NCI-H2227 (cell line): ENCODE data around the gene EXTL1.

Experiments
- DNase-seq: peaks from one replicate; lab custom pipeline; 2025; ENCODE audit not compliant: unreplicated experiment; lab: John Stamatoyannopoulos, UW

The EXTL1 gene

DNA sequence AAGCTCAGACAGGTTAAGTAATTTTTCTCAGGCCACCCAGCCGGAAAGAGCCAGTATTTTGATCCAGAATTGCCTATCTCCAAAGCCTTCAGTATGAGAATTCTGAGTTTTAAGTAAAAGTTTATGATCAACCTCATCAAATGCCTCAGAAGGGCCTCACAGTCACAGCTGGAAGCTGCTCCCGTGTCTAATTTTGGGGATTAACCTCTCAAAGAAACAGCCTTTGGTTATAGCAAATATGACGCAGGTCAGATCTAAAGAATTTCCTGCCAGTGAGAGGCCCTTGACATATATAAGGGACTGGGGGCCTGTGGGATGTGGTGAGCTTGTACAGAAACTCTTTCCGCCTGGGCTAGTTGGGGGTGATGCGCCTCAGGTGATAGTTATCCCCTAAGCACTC lies 2.3 kb downstream of the EXTL1 start:
- no peak for DNase-seq

DNA sequence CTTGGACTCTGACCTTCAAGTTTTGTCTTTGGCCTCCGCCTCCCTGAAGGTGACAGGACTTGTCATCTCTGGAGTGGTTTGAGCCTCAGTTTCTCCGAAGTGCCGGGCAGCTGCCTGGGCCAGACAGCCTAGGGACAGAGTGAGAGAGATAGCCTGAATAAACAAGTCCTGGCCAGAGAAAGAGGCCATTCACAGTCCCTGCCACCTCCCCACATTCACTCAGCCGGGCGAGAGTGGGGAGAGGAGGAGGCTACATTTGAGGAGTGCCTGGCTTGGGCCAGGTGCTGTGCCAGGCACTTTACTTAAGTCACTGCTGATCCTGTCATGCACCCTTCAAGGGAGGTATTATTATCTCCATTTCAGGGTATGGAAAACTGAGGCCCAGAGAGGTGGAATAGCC lies 3.5 kb downstream of the EXTL1 start:
- no peak for DNase-seq

DNA sequence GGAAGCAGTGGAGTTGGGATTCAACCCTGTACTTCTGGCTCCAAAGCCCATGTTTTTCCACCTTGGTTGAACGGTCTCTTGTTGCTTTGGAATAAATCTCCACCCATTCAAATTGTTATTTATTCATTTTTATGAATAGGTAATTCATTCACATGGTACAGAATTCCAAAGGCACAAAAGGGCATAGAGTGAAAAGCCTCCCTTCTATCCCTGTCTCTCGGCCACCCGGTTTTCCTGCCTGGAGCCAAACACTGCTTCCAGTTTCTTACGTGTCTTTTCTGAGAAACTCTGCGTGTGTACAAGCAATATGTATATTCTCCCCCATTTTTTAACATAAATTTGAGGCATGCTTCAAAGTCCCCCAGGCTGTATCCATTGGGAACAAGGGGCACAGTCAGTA lies 3.9 kb downstream of the EXTL1 start:
- DNase-seq = no peak

DNA sequence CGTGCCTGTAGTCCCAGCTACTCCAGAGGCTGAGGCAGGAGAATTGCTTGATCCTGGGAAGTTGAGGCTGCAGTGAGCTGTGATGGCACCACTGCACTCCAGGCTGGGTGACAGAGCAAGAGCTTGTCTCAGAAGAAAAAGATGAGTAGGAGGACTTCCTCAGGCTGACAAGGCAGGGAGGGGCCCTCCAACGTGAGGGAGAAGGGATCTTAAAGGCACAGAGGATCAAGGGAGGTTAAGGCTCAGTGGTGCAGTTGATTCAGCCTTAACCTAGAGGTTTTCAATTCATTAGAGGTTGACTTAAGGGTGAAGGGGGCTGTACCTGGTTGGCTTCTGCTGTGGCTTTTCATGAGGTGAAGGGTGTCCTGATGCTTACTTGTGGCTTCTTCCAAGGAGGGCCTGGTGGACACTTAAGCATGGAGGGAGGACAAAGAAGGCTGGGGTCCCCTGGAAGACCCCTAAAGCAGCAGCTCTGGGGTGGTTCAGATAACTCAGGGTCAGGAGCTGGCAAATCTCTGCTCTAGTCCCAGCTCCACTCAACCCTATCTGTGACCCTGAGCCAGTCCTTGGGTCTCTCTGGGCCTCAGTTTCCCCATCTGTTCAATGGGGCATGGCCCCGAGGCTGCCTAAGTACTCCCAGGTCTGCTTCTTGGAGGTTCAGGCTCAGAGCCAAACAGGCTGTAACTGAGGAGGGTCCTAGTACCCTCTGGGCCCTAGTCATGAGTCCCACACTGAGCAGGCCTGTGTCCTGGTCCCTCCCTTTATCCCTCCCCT lies 6.3 kb downstream of the EXTL1 start:
- no peak for DNase-seq

DNA sequence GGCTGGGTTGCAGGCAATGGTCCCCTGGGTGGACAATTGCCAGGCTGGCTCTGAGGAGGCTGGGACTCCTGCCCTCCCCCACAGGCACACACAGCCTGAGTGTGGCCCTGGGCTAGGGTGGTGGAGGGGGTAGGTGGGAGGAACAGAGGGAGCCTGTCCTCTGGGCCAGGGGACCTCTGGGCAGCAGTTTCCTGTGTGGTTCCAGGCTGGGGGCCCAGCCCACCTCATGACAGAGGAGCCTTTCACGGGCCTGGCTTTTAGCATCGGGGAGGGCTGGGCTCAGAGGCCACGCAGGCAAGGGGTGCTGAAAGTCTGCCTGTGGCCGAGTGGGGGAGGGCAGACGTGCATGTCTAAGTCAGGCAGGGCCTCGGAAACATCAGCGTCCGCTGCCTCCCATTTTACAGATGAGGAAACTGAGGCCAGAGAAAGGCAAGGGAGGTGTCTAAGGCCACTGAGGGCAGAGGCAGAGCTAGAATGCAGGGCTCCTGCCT lies 7.0 kb downstream of the EXTL1 start:
- DNase-seq = no peak

DNA sequence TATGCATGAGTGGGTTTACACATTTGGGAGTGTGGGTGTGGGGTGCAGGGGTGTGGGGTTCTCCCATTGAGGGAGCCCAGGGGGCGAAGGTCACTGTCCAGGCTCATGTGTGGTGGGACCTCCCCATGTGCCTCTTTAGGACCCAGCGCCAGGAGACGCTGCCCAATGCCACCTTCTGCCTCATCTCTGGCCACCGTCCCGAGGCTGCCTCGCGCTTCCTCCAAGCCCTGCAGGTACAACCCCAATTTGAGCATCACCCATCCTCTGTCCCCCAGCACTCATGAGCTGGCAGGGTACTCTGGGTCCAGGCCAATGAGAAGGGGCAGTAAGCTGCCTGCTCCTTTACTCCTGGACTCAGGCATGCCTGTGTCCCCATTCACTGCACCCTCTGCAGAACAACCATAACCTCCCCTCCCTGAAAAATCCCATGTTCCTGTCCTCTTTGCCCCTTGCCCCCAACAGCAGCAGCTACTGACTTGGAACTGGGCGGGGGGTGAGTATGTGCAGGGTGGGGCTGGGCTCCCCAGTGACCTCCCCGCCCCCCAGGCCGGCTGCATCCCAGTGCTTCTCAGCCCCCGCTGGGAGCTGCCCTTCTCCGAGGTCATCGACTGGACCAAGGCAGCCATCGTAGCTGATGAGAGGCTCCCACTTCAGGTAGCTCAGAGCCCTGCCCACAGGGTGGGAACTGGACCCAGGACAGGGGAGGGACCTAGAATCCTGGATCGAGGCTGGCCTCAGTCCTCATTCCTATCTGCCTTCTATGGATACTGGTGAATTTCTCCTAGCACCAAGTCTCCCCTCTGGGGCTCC lies 7.7 kb downstream of the EXTL1 start:
- DNase-seq = no peak

DNA sequence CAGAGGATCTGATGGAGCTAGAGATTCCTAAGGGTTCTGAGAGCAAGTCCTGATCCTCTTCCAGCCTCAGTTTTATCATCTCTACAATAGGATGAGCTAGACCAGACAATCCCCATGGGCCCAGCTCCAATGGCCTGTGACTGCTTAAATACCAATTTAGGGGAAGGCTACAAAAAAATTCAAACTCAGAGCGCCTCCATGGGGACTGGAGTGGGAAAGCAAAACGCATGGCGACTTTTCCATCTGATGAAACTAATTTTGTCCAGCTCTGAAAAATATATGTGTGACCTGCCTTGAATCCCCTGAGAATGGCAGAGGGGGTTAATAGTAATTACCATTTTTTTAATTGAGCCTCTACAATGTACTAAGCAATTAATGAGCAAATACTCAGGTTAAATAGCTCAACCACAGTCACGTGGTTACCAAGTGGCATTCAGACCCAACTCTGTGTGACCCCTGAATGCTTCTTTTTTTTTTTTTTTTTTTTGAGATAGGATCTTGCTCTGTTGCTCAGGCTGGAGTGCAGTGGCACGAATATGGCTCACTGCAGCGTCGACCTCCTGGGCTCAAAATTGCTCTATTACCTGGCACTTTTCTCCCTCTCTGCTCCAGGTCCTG lies 8.4 kb downstream of the EXTL1 start:
- DNase-seq = no peak

DNA sequence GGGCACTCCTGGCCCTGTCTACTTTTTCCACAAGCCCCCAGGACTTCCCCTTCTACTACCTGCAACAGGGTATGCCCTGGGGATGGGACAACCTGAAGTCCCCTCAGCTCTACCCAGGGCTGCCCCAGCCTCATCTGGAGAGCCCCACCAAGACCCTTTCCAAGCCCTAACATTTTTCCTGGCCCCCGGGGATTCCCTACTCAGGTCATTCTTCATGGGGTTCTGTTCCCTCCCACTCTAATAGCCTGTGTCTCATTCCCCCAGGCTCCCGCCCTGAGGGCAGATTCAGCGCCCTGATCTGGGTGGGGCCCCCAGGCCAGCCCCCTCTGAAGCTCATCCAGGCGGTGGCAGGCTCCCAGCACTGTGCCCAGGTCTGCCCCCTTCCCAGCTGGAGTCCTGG lies 9.6 kb downstream of the EXTL1 start:
- DNase-seq = no peak

DNA sequence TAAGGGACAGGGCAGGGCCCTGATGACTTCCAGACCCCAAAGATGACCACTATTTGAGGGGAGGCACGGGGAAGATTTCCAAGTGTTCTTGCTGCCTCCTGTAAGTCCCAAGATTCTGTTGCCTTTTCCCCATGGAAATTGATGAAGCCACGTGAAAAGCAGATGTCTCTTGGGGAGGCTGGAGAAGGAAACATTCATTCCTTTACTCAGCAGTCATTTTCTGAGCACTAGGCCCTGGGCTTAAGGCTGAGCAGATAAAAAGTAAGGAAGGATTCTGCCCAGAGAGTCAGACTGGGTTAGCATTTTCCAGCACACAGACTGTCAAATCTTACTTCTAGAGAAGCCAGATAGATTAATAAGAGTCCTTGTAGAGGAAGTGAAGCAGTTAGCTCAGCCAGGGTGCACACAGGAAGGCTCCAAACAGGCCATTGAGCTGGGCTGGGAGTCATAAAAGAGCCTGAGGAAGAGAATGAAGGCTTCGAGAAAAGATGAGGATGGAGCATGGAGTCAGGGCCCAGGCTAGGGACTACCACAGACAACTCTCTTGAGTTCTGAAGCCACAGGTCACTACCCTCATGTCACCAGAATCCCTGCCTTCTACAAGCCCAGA lies 10.1 kb downstream of the EXTL1 start:
- DNase-seq = no peak

DNA sequence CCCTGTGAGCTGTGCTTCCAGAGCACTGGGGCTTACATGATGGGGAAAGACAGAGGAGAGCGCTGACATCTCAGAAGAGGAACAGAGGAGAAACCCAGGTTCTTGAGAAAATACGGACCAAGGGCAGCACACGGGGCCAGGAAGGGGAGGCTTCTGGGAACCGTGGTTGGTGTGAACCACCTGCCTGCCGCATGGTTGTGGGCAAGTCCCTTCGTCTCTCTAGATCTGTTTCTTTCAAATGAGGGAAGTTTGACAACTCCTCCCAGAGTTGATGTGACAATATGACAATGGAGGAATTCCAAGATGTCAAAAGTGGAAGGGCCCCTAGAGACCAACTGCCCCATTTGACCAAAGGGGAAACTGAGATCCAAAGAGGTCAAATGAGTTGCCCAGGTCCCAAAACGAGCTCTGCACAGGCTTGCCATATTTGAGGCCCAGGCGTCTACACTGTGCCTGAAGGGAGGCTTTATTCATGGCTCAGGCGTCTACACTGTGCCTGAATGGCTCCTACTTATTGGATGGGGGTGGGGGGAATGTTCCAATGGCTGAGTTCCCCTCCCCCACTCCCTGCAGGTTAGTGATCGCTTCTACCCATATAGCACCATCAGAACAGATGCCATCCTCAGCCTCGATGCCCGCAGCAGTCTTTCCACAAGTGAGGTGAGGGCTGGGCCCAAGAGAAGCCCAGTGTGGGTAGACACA lies 11.2 kb downstream of the EXTL1 start:
- DNase-seq = no peak

DNA sequence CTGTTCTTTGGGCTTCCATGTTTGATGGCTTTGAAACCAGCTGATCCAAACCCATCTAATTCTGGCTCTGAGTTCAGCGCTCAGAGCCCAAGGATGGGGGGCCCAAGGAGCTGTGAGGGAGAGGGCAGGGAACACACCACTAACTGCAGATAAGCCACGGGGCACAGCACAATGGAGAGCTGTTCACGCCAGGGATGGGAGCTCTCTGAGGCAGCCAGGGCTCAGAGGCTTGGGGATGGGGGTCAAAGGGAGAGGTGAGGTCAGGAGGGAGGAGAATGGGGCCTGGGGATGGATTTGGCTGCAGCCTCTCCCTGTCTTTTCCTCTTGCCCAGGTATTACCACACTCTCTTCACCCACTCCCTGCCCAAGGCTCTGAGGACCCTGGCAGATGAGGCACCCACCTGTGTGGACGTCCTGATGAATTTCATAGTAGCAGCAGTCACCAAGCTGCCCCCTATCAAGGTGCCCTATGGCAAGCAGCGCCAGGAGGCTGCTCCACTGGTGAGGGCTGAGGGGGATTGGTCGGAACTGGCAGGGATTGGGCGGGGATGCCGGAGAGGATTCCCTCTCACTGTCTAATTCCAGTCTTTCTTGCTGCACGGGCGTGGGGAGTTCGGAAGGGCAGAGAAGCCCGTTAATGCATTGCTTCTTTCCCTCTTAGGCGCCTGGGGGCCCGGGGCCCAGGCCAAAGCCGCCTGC lies 13.1 kb downstream of the EXTL1 start:
- peak; percentile 56 for DNase-seq

DNA sequence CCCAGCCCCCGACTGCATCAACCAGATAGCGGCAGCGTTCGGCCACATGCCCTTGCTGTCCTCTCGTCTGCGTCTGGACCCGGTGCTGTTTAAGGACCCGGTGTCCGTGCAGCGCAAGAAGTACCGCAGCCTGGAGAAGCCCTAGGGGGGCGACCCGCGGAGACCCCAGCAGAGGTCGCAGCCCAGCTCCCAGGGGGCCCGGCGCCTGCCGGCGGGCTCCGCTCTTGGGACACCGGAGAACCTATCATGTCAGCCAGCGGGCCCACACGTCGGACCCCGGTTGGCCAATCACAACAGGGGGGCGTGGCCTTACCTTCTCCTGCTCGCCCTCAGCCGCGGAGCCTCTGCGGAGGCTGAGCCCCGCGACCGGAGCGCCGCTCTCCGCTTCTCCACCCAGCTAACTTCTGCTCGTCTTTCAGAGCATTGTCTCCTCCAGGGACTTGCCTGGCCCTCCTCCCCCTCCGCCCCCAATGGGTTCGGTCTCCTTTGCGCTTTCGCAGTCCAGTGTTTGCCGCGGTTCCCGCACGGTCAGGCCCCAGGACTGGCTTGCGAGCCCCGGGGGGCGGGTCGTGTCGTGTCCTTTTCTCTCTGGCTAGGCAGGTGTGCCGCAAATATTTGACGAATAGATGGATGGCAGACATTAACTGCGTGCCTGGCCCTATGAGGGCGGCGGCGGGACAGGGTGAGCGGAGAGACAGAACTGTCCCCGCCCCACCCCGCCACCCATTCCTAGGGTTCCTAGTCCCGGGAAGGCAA lies 13.8 kb downstream of the EXTL1 start:
- DNase-seq = peak; percentile 95

DNA sequence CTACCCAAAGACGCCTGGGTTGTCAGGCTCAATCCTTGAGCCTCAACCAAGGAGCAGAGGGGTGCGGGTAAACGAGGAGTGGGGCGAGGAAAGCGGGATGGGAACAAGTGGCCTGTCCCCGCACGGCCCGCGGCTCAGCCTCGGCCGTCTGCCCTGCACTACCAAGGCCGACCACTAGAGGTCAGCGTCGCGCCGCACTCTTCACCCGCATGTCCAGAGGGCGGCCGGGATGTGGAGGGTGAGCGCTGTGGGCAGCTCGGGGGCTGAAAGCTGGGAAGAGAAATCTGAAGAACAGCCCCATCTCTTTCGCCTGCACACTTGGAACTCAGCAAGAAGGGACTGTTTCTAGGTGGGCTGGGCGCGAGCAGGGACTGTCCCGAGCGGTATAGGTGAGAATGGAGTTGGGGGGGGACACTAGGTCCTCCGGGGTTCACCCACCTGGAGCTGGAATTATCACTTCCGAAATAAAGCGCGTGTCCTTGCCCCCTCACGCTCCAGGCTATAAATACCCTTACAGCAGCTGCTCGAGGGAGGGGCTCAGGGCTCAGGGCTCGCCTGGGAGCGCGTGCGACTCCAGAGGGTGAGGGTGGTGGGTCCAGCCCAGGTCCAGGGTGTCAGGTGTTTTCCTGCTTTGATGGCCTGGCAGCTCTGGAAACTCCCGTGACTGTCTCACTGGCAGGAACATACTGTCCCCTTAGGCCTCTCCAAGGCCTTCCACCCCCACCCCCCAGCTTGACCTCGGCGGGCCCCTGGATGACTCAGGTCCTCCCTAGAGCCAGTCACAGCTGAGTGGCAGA lies 14.6 kb downstream of the EXTL1 start:
- DNase-seq = peak; percentile 83

DNA sequence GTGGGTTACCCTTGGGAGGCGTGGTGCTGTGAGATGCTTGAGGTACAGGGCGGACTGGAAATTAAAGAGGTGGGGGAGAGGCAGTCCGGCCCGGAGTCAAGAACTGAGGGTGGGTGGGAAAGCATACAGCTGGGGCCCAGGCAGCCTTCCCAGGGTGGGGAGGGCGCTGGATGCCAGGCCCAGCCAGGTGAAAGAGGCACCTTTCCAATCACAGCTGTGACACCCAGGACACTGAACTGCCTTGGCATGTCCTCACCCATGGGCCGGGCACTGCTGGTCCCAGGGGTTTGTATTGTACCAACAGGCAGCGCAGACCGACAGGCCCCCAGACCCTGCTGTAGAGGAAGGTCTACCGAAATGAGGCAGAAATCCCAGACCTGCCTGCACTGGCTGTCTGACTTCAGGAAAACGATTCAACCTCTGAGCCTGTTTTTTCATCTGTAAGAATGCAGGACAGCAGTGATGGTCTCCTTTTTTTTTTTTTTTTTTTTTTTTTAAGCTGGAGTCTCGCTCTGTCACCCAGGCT lies 15.2 kb downstream of the EXTL1 start:
- DNase-seq = no peak

DNA sequence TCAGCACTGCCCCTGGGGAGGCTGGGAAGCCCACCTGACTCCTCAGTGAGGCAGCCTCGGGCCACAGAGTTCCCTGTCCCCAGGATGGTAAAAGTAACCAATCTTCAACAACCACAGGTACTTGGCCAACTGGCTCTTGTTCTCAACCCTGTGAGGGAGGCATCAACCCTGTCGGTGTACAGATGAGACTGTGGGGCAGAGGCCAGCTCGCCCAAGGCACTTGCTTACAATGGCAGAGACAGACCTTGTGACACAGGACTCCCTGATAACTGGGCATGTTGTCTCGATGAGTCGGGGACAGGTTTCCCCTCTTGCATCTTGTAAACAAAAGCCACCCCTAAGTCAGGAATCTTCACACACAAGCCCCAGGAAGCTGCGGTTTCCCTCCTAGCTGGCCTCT lies 16.3 kb downstream of the EXTL1 start:
- no peak for DNase-seq

DNA sequence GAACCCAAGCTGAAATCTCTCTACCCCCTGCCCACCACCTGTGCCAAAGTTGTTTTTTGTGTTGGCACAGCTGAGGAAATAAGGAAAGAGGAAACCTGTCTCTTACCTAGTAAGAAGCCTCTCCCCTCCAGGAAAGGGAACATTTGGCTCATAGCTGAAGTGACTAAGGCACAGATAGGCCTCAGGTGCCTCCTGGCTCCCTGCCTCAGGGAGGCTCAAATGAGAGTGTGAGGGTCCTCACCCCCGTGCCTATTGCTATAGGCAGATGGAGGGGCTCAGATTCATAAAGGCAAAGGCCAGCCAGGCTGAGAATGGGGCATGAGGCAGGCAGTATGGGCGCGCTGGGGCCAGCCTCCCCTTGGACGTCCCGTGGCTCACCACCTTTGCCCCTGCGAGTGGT lies 16.9 kb downstream of the EXTL1 start:
- no peak for DNase-seq

DNA sequence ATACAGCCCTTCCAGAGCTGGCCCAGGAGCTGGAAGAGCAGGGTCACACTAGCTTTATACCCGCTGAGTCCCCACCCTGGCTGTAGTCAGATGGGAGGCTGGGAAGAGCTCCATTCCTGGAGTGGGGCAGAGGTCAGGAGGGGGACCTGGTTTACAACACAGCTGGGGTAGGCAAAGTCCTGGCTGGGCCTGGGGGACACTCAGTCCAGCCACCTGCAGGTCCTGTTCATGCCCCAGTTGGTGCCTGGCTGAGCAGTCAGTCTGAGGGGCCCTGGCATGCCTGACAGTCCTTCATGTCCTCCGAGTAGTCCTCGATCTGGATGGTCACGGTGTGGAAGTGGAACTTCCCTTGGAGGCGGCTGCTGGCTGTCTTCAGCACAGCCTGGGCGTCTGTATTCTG lies 17.3 kb downstream of the EXTL1 start:
- DNase-seq = no peak

DNA sequence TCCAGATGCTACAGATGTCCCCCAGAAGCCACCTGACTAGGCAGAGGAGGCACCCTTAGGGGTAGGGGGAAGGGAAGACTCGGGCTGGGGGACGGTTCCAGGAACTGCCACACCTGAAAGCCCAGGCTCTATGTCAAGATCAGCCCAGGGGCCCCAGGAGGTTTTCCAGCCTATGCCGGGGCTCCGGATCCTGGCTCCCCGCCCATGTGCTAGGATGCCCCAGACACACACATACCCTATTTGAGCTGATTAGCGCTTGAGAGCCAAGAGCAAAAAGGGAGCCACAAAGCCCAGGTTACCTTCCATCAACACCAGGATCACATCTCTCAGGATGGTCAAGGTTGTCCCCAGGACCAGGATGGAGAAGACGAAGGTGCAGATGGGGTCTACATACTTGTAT lies 19.8 kb downstream of the EXTL1 start:
- DNase-seq = no peak

DNA sequence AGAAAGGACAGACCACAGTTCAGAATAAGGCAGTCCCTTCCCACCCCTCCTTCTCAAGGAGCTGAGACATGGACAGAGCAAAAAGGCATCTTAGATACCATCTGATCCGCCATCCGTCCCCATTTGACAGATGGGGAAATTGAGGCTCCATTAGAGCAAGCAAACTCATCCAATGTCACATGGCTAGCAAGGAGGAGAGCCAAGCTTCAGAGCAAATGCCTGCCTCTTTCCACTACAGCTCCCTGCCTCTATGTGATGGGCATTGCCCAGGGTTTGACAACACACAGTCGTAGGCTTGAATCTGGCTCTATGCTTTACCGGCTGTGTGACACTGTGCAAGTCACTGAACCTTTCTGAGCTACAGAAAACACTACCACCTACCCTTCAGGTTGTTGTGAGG lies 20.4 kb downstream of the EXTL1 start:
- no peak for DNase-seq
